HG02623 (cell line): ENCODE results near the gene CFAP97D1.

Experiments used
- ATAC-seq: cut with Tn5 transposase; IDR thresholded peaks from one replicate; pipeline ENCODE4 v1.9.1; 2021; ENCODE audit warnings: moderate library complexity; ENCODE audit not compliant: unreplicated experiment

Gene CFAP97D1

DNA sequence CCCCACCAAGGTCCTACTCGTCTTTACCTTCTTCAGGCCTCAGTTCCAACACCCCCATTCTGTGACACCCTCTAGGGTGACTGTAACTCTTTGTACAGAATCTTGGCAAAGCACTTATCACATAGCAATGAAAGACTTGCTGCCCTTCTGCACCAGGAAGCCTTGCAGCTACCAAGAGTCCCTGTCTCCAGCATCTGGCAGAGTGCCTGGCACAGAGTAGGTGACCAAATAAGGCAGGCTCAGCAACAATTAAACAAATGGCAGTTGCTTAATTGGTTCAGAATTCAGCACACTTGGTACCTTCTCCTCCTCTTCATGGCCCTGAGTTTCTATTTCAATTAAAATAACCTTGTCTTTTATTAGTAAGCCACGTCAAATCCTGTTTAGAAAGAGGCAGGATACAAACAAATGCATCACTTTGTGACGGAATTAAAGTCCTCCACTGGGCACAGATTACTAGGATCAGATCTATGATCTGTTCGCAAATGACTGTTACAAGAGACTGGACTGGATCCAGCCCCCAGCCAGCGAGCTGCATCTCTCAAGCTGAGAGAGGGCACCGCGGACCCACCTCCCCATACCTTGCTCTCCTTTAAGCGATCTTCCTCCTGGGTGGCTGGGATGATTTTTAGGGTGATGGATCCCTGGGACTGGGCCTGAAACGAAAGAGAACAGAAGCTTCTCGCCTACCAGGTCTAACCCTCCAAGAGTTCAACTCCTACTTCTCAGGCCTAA lies 43.3 kb downstream of the CFAP97D1 start:
- no peak for ATAC-seq

GRCh38 chr17:43825567-43825966 lies 45.3 kb downstream of the CFAP97D1 start:
- ATAC-seq, result no peak

DNA sequence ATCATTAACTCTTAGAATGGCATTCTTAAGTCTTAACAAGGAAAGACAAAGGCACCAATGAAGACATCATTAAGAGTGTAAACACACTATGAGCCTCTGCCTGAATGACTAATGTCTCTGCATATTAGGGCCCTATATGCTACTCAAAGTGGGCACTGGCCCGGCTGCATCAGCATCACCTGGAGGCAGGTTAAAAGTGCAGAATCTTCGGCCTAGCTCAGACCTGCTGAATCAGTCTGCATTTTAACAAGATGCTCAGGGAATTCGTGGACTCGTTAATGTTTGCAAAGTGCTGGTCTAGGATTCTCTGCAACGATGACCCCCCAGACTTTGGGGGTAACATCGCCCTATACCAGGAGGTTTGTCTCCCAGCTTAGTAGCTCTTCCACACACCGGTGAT lies 46.0 kb downstream of the CFAP97D1 start:
- ATAC-seq, result no peak

GRCh38 chr17:43827596-43827995 lies 47.4 kb downstream of the CFAP97D1 start:
- no peak for ATAC-seq

- ATAC-seq, result no peak
Measured at GRCh38 chr17:43829738-43830137, 49.5 kb downstream of the CFAP97D1 start.

- no peak for ATAC-seq
Measured at GRCh38 chr17:43830510-43831140, 50.4 kb downstream of the CFAP97D1 start.

GRCh38 chr17:43831633-43832032 lies 51.4 kb downstream of the CFAP97D1 start:
- no peak for ATAC-seq

GRCh38 chr17:43832168-43832975 lies 52.1 kb downstream of the CFAP97D1 start:
- ATAC-seq, result no peak

DNA sequence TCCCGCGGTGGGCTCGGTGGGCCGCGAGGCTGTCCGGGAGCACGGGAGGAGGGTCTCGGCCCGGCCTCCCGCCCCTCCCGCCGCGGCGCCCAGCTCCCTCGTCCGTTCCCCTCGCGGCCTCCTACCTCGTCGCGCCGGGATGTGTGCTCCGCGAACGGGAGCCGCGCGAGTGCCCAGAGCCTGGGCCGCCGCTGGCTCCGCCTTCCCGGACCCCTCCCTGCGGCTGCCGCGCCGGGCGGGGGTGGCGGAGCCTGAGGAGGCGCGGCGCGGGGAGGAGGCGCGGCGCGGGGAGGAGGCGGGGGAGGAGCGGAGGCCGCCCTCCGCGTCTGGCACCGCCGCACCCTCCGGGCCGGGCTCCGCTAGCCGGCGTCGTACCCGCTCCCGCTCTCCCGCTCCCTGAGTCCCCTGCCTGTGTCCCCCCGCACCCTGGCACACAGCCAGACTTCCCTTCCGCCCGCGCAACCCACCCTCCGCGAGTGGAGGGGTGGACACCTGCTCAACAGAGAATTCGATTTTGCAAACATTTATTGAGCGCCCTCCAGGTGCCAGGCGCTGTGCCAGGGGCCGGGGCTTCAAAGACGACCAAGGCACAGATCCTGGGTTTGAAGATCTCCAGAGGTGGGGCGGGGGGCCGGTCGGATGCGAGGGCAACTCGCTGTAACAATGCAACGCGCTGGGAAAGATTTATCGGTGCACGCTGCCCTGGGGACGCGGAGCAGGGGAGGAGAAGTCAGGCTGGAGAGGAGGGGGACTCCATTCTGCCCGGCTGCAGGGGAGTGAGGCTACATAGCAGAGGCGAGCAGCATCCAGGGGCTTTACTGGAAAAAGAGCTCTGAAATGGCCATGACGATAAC lies 53.0 kb downstream of the CFAP97D1 start, which contains the start of gene MPP3:
Gene MPP3 (minus strand): TSS at position 171 of the 854 bp plus-strand sequence. CDS start 1,240 bp downstream, outside the sequence.
- no peak for ATAC-seq

- ATAC-seq, result no peak
Measured at GRCh38 chr17:43834106-43834505, 53.9 kb downstream of the CFAP97D1 start.
